HEK293 (cell line): ENCODE data around the gene ELOA2.
"Not testable (repeated sequence)": the region's sequence is repeated elsewhere in the genome, so short reads cannot be mapped to it uniquely, and the experiment has no call there.

Experiments used
- CTCF ChIA-PET: fragments of 350-600 bp; formaldehyde crosslinking; extraction: SDS; loops from one replicate; lab custom pipeline; 2021; ENCODE audit warnings: antibody characterized with exemption; lab: Yijun Ruan, JAX
- POLR2A ChIA-PET: fragments of 300-600 bp; formaldehyde crosslinking; extraction: SDS; loops from one replicate; lab custom pipeline; 2020; ENCODE audit warnings: antibody characterized with exemption, inconsistent platforms; lab: Yijun Ruan, JAX
- H3K27ac ChIP-seq: fragments of 200-500 bp; sonication (Bioruptor generic); 2 replicates; pipeline ENCODE4 v1.5.1; 2014; ENCODE audit warnings: low read depth, low read length, control low read depth, inconsistent platforms; ENCODE audit errors: extremely low read depth
- H3K36me3 ChIP-seq, 2 experiments: fragments of 200-500 bp in 1 of 2; sonication (Bioruptor generic) in 1 of 2; 1 replicate in 1 of 2; 2 replicates in 1 of 2; pipeline ENCODE4 v1.5.1; 2014 to 2017; ENCODE audit warnings: inconsistent platforms in 2 of 2, low read length in 2 of 2; ENCODE audit not compliant: control insufficient read depth in 2 of 2, insufficient read depth in 1 of 2
- H3K4me1 ChIP-seq: fragments of 200-500 bp; sonication (Bioruptor generic); 2 replicates; pipeline ENCODE4 v1.5.1; 2014; ENCODE audit warnings: mild to moderate bottlenecking, low read length, inconsistent platforms; ENCODE audit not compliant: control insufficient read depth, insufficient read depth
- H3K4me3 ChIP-seq: 2 replicates; pipeline ENCODE4 v1.5.1; 2011; ENCODE audit warnings: low read depth, mild to moderate bottlenecking, control low read depth, low read length, moderate library complexity
- H3K9me3 ChIP-seq: fragments of 200-500 bp; sonication (Bioruptor generic); 2 replicates; pipeline ENCODE4 v1.5.1; 2014; ENCODE audit warnings: low read depth, low read length, inconsistent platforms; ENCODE audit not compliant: control insufficient read depth, insufficient read depth

ELOA2 gene

GRCh38 chr18:47020757-47021156 is 14.7 kb downstream of the ELOA2 start:
- POLR2A ChIA-PET, H3K4me3 ChIP-seq, H3K4me1 ChIP-seq, CTCF ChIA-PET, H3K36me3 ChIP-seq, H3K9me3 ChIP-seq, H3K27ac ChIP-seq: not testable (repeated sequence)

DNA sequence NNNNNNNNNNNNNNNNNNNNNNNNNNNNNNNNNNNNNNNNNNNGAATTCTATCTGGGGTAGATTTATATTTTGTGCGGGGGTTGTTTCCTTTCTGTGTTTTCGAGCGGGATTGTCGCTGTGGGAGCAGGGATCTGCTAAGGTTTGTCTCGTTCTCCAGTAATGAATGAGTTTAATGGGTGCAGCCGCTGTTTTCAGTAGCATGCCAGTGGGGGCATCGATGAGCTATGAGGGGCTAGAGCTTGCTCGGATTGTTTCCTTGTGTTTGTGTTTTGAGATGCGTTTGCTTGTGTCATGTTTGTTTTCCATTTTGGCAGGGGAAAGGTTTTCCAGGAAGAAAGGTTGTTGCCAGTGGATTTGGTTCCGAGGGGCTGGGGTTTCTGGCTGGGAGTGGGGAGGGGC is 15.6 kb downstream of the ELOA2 start:
- H3K9me3 ChIP-seq, CTCF ChIA-PET, POLR2A ChIA-PET: not testable (repeated sequence)

More for the DNA sequence above, 15.6 kb downstream of the ELOA2 start:
- not testable (repeated sequence) for H3K36me3 ChIP-seq, H3K4me1 ChIP-seq, H3K4me3 ChIP-seq, H3K27ac ChIP-seq
